AG04450 (cell line): ENCODE measurements around the gene HAGHL. TPM values are rescaled to one million over a fixed set of nuclear protein-coding genes. Genes with fewer than 3 reads are reported as not detected.

Source experiments
- CTCF ChIA-PET: fragments of 300-600, 350-600 bp; formaldehyde crosslinking; extraction: SDS; loops from one replicate; lab custom pipeline; 2022; ENCODE audit warnings: antibody characterized with exemption, inconsistent platforms; lab: Charles Lee
- POLR2A ChIA-PET: fragments of 350-600 bp; formaldehyde crosslinking; extraction: SDS; loops from one replicate; lab custom pipeline; 2021; ENCODE audit warnings: antibody characterized with exemption, inconsistent platforms; lab: Yijun Ruan, JAX
- DNase-seq: peaks from one replicate; pipeline ENCODE4 v3.0.0-alpha.2; 2011; ENCODE audit warnings: low read depth, low spot score
- H3K27ac ChIP-seq: one replicate; pipeline ENCODE4 v1.5.1; 2012; ENCODE audit warnings: low read depth, low read length, control low read depth
- H3K27me3 ChIP-seq: one replicate; pipeline ENCODE4 v1.6.0; 2012; ENCODE audit warnings: low read length; ENCODE audit not compliant: control insufficient read depth, insufficient read depth
- H3K4me3 ChIP-seq: 2 replicates; pipeline ENCODE4 v1.5.1; 2011; ENCODE audit warnings: mild to moderate bottlenecking, low read depth, low read length, control low read depth
- H3K9me3 ChIP-seq: 2 replicates; pipeline ENCODE4 v1.5.1; 2012; ENCODE audit warnings: low read length; ENCODE audit not compliant: control insufficient read depth, insufficient read depth
- CTCF ChIP-seq: IDR thresholded peaks from 2 replicates; pipeline ENCODE4 v1.5.1; 2011; ENCODE audit warnings: low read depth, low read length, control low read depth, inconsistent platforms
- polyA plus RNA-seq: library from polyadenylated mRNA; depleted of rRNA; stranded (reverse); fragments of >200 nt; gene quantifications from 2 replicates; pipeline ENCODE4 v1.2.3, GENCODE V29; 2011

HAGHL gene
- polyA plus RNA-seq, 1 experiment, result 4.2 TPM

- ChIA-PET CTCF (interaction anchor here (0.5 kb wide), 1 partner anchor 53 kb away, joined by 6 read pairs; no protein-coding TSS in a partner anchor), POLR2A (no interaction called here)
- peaks cover 3% of the 10 kb centered on the region; the same call in 1 of the 2 replicates for H3K9me3 ChIP-seq
- TF ChIP-seq CTCF, result no peak
- peaks cover 44% of the 10 kb centered on the region for H3K27me3 ChIP-seq
- no peak for DNase-seq
- no peak overlapping the region for H3K27ac ChIP-seq
- no peak overlapping the region for H3K4me3 ChIP-seq
These were observed 31.4 kb upstream of the HAGHL start for GRCh38 chr16:695355-696089.

GRCh38 chr16:698911-699671 lies 27.8 kb upstream of the HAGHL start:
- CTCF ChIA-PET, result no interaction called here
- DNase-seq, result no peak
- H3K9me3 ChIP-seq, result no peaks in the 10 kb centered on the region; the same call in 1 of the 2 replicates
- TF ChIP-seq CTCF, result no peak
- H3K27me3 ChIP-seq, result peaks cover 57% of the 10 kb centered on the region
- no peak overlapping the region for H3K27ac ChIP-seq
- no peak overlapping the region for H3K4me3 ChIP-seq
- POLR2A ChIA-PET, result interaction anchor here (0.7 kb wide), 2 partner anchors 9 to 20 kb away, joined by 3 read pairs; no protein-coding TSS in a partner anchor

DNA sequence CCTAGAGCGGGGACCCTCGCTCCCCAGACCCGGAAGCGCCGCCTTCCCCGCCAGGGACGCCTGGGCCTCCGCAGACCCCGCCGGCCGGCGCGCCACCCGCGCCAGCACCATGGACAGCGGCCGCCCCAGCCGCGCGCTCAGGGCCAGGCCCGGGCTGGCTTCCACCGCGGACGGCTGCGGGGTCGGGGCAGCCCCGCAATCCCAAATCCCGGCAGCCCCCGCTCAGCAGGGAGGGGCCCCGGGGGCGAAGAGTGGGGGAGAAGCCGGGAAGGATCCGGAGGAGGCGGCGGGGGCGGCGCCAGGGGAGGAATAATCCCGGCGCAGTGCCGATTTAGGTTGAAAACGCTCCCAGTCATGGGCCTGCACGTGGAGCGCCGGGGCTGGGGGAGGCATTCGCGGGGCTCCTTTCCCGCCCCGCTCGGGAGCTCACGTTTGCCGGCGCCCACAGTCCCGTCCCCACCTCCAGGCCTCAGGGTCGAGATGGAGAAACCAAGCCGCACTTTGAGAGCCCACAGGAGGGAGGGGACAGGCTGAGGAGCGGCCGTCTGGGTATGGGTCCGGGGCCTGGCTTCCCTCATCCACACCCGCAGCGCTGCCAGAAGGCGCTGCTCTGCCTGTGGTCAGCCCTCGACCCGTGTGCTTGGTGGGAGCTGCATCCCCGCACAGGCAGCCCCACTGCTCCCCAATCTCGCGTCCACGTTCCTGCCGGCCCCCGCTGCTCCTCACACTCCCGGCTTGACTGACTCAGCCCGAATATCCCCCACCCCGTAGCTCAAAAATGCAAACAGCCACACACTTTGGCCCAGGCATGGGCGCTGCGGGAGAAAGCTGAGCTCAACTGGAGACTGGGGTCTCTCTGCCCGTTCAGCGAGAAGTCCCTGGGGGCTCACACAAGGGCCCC lies 26.0 kb upstream of the HAGHL start:
- ChIA-PET CTCF (interaction anchor here (1.2 kb wide), 1 partner anchor 11 kb away, joined by 3 read pairs; no protein-coding TSS in a partner anchor), POLR2A (interaction anchor here (0.6 kb wide), 1 partner anchor 490 kb away, joined by 3 read pairs; no protein-coding TSS in a partner anchor)
- Histone ChIP-seq H3K4me3 (no peak overlapping the region), H3K27ac (no peak overlapping the region), H3K9me3 (no peaks in the 10 kb centered on the region; the same call in 1 of the 2 replicates), H3K27me3 (peaks cover 53% of the 10 kb centered on the region)
- no peak for DNase-seq
- no peak for TF ChIP-seq CTCF

DNA sequence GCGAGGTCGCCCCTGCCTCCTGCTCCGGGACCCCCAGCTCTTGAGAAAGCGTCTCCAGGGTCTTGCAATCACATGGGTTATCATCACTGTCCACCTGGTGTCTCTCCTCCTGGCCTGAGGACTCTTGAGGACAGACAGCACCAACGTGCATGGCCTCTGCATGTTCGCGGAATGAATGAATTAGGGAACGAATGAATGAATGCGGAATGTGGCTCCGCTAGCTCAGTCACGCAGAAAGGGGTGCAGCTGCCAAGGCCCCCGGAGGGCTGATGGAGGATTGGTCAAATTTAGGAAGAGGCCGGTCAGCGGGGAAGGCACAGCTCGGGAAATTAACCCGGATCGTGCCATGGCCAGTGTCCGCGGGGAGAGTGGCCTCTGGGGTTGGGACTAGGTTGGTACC lies 24.6 kb upstream of the HAGHL start:
- TF ChIP-seq CTCF, result no peak
- Histone ChIP-seq H3K4me3 (no peak overlapping the region), H3K9me3 (no peaks in the 10 kb centered on the region; the same call in 1 of the 2 replicates), H3K27ac (no peak overlapping the region), H3K27me3 (peaks cover 65% of the 10 kb centered on the region)
- ChIA-PET POLR2A (no interaction called here), CTCF (interaction anchor here (1.2 kb wide), 1 partner anchor 10 kb away, joined by 3 read pairs; no protein-coding TSS in a partner anchor)
- DNase-seq, result no peak
